Measurements from ENCODE around the gene SART3.

- TF ChIP-seq POLR2A (IDR thresholded peaks at IDR 0.05) (no peak), CTCF (IDR thresholded peaks at IDR 0.05) (no peak)
Observed at GRCh38 chr12:108610336-108610815, 49.4 kb upstream of the SART3 start.

Measured in prostate gland (tissue), 2 donors.